Measurements from ENCODE around the gene GRK4. TPM values are rescaled to one million over a fixed set of nuclear protein-coding genes. Genes with fewer than 3 reads are reported as not detected.

The GRK4 gene
- total RNA-seq, 5 donors from 2014 or later (not counting 1 experiment from before 2014, with no cell fraction given), result 1.8 to 4.8 (median 2.5) TPM

- Histone ChIP-seq H3K4me1 (ENCODE audit: control insufficient read depth in 1 of 2, extremely low read depth in 1 of 2, insufficient read depth in 2 of 2, low read length in 2 of 2) (peaks cover 2 to 7% of the 10 kb centered on the region in 2 experiments), H3K4me3 (ENCODE audit: control insufficient read depth in 1 of 2, extremely low read depth in 1 of 2, low read length in 1 of 2) (no peak overlapping the region), H3K36me3 (ENCODE audit: control insufficient read depth in 2 of 2, extremely low read depth in 1 of 2, insufficient read depth in 1 of 2, low read length in 1 of 2) (no peaks in the 10 kb centered on the region), H3K27ac (ENCODE audit: low read length) (no peak overlapping the region), H3K9me3 (no peaks in the 10 kb centered on the region), H3K27me3 (replicated peaks in 1 of 2; ENCODE audit: control insufficient read depth in 2 of 2, extremely low read depth in 1 of 2, insufficient read depth in 2 of 2, low read length in 1 of 2) (peaks cover 0 to 6% of the 10 kb centered on the region in 2 experiments)
- POLR2A ChIA-PET, result no interaction called here
- H3K9me3 Mint-ChIP-seq, result peaks cover 0 to 6% (median 0%) of the 10 kb centered on the region in 3 donors
- DNase-seq (peak in 1 of 35 experiments; percentile 16), ATAC-seq (replicated peaks in 1 of 4) (peak in 3 of 4 experiments; percentile 27 to 50 (median 44))
- H3K4me3 Mint-ChIP-seq, result no peak overlapping the region
- WGBS (ENCODE audit: insufficient coverage), result 39% methylated on average over 5 of the region's 6 CpGs
- CTCF ChIA-PET, result no interaction called here
- peaks cover 3% of the 10 kb centered on the region for H3K36me3 Mint-ChIP-seq
- no peak overlapping the region for H3K27ac Mint-ChIP-seq
- peaks cover 0 to 11% of the 10 kb centered on the region in 2 donors for H3K27me3 Mint-ChIP-seq
- H3K4me1 Mint-ChIP-seq, result peaks cover 4 to 12% (median 10%) of the 10 kb centered on the region in 3 donors
Observed at GRCh38 chr4:3021127-3021526, 57.8 kb downstream of the GRK4 start.

- H3K36me3 ChIP-seq (ENCODE audit: control insufficient read depth in 2 of 2, extremely low read depth in 1 of 2, insufficient read depth in 1 of 2, low read length in 1 of 2), result no peaks in the 10 kb centered on the region
- DNase-seq, result no peak
- peaks cover 0 to 6% (median 0%) of the 10 kb centered on the region in 3 donors for H3K9me3 Mint-ChIP-seq
Observed at GRCh38 chr4:3021627-3022026, 58.3 kb downstream of the GRK4 start.

GRCh38 chr4:3022112-3022511 lies 58.7 kb downstream of the GRK4 start:
- ATAC-seq (replicated peaks in 1 of 4), result no peak
- no peaks in the 10 kb centered on the region for H3K9me3 ChIP-seq
- peaks cover 2 to 7% of the 10 kb centered on the region in 2 experiments for H3K4me1 ChIP-seq (ENCODE audit: control insufficient read depth in 1 of 2, extremely low read depth in 1 of 2, insufficient read depth in 2 of 2, low read length in 2 of 2)
- no peak overlapping the region for H3K4me3 ChIP-seq (ENCODE audit: control insufficient read depth in 1 of 2, extremely low read depth in 1 of 2, low read length in 1 of 2)
- no peak overlapping the region for H3K27ac ChIP-seq (ENCODE audit: low read length)
- H3K27me3 Mint-ChIP-seq, result peaks cover 0 to 11% of the 10 kb centered on the region in 2 donors
- H3K9me3 Mint-ChIP-seq, result peaks cover 0 to 6% (median 0%) of the 10 kb centered on the region in 3 donors
- DNase-seq, result no peak
- peaks cover 4 to 12% (median 10%) of the 10 kb centered on the region in 3 donors for H3K4me1 Mint-ChIP-seq
- ChIA-PET CTCF (no interaction called here), POLR2A (no interaction called here)
- H3K27ac Mint-ChIP-seq, result no peak overlapping the region
- H3K36me3 Mint-ChIP-seq, result peaks cover 3% of the 10 kb centered on the region
- no peak overlapping the region for H3K4me3 Mint-ChIP-seq
- H3K36me3 ChIP-seq (ENCODE audit: control insufficient read depth in 2 of 2, extremely low read depth in 1 of 2, insufficient read depth in 1 of 2, low read length in 1 of 2), result no peaks in the 10 kb centered on the region
- WGBS (ENCODE audit: insufficient coverage), result 89% methylated on average over 5 of the region's 8 CpGs
- peaks cover 0 to 9% of the 10 kb centered on the region in 2 experiments for H3K27me3 ChIP-seq (replicated peaks in 1 of 2; ENCODE audit: control insufficient read depth in 2 of 2, extremely low read depth in 1 of 2, insufficient read depth in 2 of 2, low read length in 1 of 2)

More at GRCh38 chr4:3021627-3022026, 58.3 kb downstream of the GRK4 start:
- ChIA-PET CTCF (no interaction called here), POLR2A (no interaction called here)
- peaks cover 3% of the 10 kb centered on the region for H3K36me3 Mint-ChIP-seq
- no peak for ATAC-seq (replicated peaks in 1 of 4)
- peaks cover 2 to 7% of the 10 kb centered on the region in 2 experiments for H3K4me1 ChIP-seq (ENCODE audit: control insufficient read depth in 1 of 2, extremely low read depth in 1 of 2, insufficient read depth in 2 of 2, low read length in 2 of 2)
- WGBS (ENCODE audit: insufficient coverage), result 44% methylated on average over 3 of the region's 8 CpGs
- H3K27ac Mint-ChIP-seq, result no peak overlapping the region
- peaks cover 4 to 12% (median 10%) of the 10 kb centered on the region in 3 donors for H3K4me1 Mint-ChIP-seq
- no peak overlapping the region for H3K27ac ChIP-seq (ENCODE audit: low read length)
- H3K9me3 ChIP-seq, result no peaks in the 10 kb centered on the region
- no peak overlapping the region for H3K4me3 Mint-ChIP-seq
- peaks cover 0 to 6% of the 10 kb centered on the region in 2 experiments for H3K27me3 ChIP-seq (replicated peaks in 1 of 2; ENCODE audit: control insufficient read depth in 2 of 2, extremely low read depth in 1 of 2, insufficient read depth in 2 of 2, low read length in 1 of 2)
- peaks cover 0 to 11% of the 10 kb centered on the region in 2 donors for H3K27me3 Mint-ChIP-seq
- H3K4me3 ChIP-seq (ENCODE audit: control insufficient read depth in 1 of 2, extremely low read depth in 1 of 2, low read length in 1 of 2), result no peak overlapping the region

- no peaks in the 10 kb centered on the region for H3K36me3 ChIP-seq (ENCODE audit: control insufficient read depth in 2 of 2, extremely low read depth in 1 of 2, insufficient read depth in 1 of 2, low read length in 1 of 2)
- Mint-ChIP-seq H3K27me3 (peaks cover 0 to 11% of the 10 kb centered on the region in 2 donors), H3K9me3 (peaks cover 0 to 6% (median 0%) of the 10 kb centered on the region in 3 donors), H3K4me3 (no peak overlapping the region), H3K27ac (no peak overlapping the region), H3K36me3 (peaks cover 3% of the 10 kb centered on the region), H3K4me1 (peaks cover 4 to 12% (median 10%) of the 10 kb centered on the region in 3 donors)
- H3K9me3 ChIP-seq, result no peaks in the 10 kb centered on the region
- ChIA-PET POLR2A (no interaction called here), CTCF (no interaction called here)
- peaks cover 2 to 7% of the 10 kb centered on the region in 2 experiments for H3K4me1 ChIP-seq (ENCODE audit: control insufficient read depth in 1 of 2, extremely low read depth in 1 of 2, insufficient read depth in 2 of 2, low read length in 2 of 2)
- WGBS (ENCODE audit: insufficient coverage), result 57% methylated on average over 1 of the region's 3 CpGs
- H3K27ac ChIP-seq (ENCODE audit: low read length), result no peak overlapping the region
- no peak overlapping the region for H3K4me3 ChIP-seq (ENCODE audit: control insufficient read depth in 1 of 2, extremely low read depth in 1 of 2, low read length in 1 of 2)
- H3K27me3 ChIP-seq (replicated peaks in 1 of 2; ENCODE audit: control insufficient read depth in 2 of 2, extremely low read depth in 1 of 2, insufficient read depth in 2 of 2, low read length in 1 of 2), result peaks cover 0 to 7% of the 10 kb centered on the region in 2 experiments
- DNase-seq, result no peak
- no peak for ATAC-seq (replicated peaks in 1 of 4)
Observed at GRCh38 chr4:3022651-3023050, 59.3 kb downstream of the GRK4 start.

GRCh38 chr4:3025881-3026280 lies 62.5 kb downstream of the GRK4 start:
- no peak overlapping the region for H3K27ac Mint-ChIP-seq
- Histone ChIP-seq H3K9me3 (no peaks in the 10 kb centered on the region), H3K4me1 (ENCODE audit: control insufficient read depth in 1 of 2, extremely low read depth in 1 of 2, insufficient read depth in 2 of 2, low read length in 2 of 2) (peaks cover 2 to 6% of the 10 kb centered on the region in 2 experiments), H3K36me3 (ENCODE audit: control insufficient read depth in 2 of 2, extremely low read depth in 1 of 2, insufficient read depth in 1 of 2, low read length in 1 of 2) (no peaks in the 10 kb centered on the region), H3K27ac (ENCODE audit: low read length) (no peak overlapping the region), H3K27me3 (replicated peaks in 1 of 2; ENCODE audit: control insufficient read depth in 2 of 2, extremely low read depth in 1 of 2, insufficient read depth in 2 of 2, low read length in 1 of 2) (peaks cover 0 to 24% of the 10 kb centered on the region in 2 experiments), H3K4me3 (ENCODE audit: control insufficient read depth in 1 of 2, extremely low read depth in 1 of 2, low read length in 1 of 2) (no peak overlapping the region)
- ChIA-PET POLR2A (no interaction called here), CTCF (no interaction called here)
- ATAC-seq (replicated peaks in 1 of 4) (no peak), DNase-seq (no peak)
- whole genome bisulfite sequencing (ENCODE audit: insufficient coverage), result 92% methylated on average over 17 of the region's 21 CpGs
- no peak overlapping the region for H3K4me3 Mint-ChIP-seq
- H3K27me3 Mint-ChIP-seq, result peaks cover 0 to 14% of the 10 kb centered on the region in 2 donors
- peaks cover 3% of the 10 kb centered on the region for H3K36me3 Mint-ChIP-seq
- H3K9me3 Mint-ChIP-seq, result peaks cover 0 to 6% (median 0%) of the 10 kb centered on the region in 3 donors
- H3K4me1 Mint-ChIP-seq, result peaks cover 4 to 8% (median 7%) of the 10 kb centered on the region in 3 donors

- H3K27me3 ChIP-seq (replicated peaks in 1 of 2; ENCODE audit: control insufficient read depth in 2 of 2, extremely low read depth in 1 of 2, insufficient read depth in 2 of 2, low read length in 1 of 2), result peaks cover 0 to 30% of the 10 kb centered on the region in 2 experiments
- DNase-seq (no peak), ATAC-seq (replicated peaks in 1 of 4) (no peak)
- H3K36me3 ChIP-seq (ENCODE audit: control insufficient read depth in 2 of 2, extremely low read depth in 1 of 2, insufficient read depth in 1 of 2, low read length in 1 of 2), result no peaks in the 10 kb centered on the region
- CTCF ChIA-PET, result no interaction called here
- no peaks in the 10 kb centered on the region for H3K4me1 ChIP-seq (ENCODE audit: control insufficient read depth in 1 of 2, extremely low read depth in 1 of 2, insufficient read depth in 2 of 2, low read length in 2 of 2)
- H3K4me3 ChIP-seq (ENCODE audit: control insufficient read depth in 1 of 2, extremely low read depth in 1 of 2, low read length in 1 of 2), result no peak overlapping the region
- H3K27ac Mint-ChIP-seq, result no peak overlapping the region
- peaks cover 0 to 14% of the 10 kb centered on the region in 2 donors for H3K27me3 Mint-ChIP-seq
- H3K27ac ChIP-seq (ENCODE audit: low read length), result no peak overlapping the region
- H3K9me3 ChIP-seq, result no peaks in the 10 kb centered on the region
- POLR2A ChIA-PET, result no interaction called here
- WGBS (ENCODE audit: insufficient coverage), result 60% methylated on average over 1 of the region's 9 CpGs
- no peak overlapping the region for H3K4me3 Mint-ChIP-seq
- H3K36me3 Mint-ChIP-seq, result peaks cover 3% of the 10 kb centered on the region
- peaks cover 0 to 6% (median 0%) of the 10 kb centered on the region in 3 donors for H3K9me3 Mint-ChIP-seq
- peaks cover 0 to 1% (median under 1%) of the 10 kb centered on the region in 3 donors for H3K4me1 Mint-ChIP-seq
Observed at GRCh38 chr4:3026540-3026939, 63.2 kb downstream of the GRK4 start.
